Fibroblast of mammary gland (primary cell): ENCODE measurements around the gene CUL4A.

Experiments
- DNase-seq: peaks from one replicate; pipeline ENCODE4 v3.0.0-alpha.2; 2010; ENCODE audit warnings: low read depth
- H3K4me3 ChIP-seq: 2 replicates; pipeline ENCODE4 v1.5.1; 2011; ENCODE audit warnings: low read depth, mild to moderate bottlenecking, low read length, moderate library complexity; ENCODE audit not compliant: control insufficient read depth
- CTCF ChIP-seq: conservative IDR thresholded peaks from 2 replicates; pipeline ENCODE4 v1.5.1; 2011; ENCODE audit warnings: low read depth, low read length, inconsistent platforms; ENCODE audit not compliant: control insufficient read depth, insufficient read depth

The CUL4A gene

GRCh38 chr13:113224486-113224885 is 15.1 kb downstream of the CUL4A start:
- no peak for DNase-seq
- H3K4me3 ChIP-seq, result no peak overlapping the region
- no peak for TF ChIP-seq CTCF

GRCh38 chr13:113225515-113225914 is 16.1 kb downstream of the CUL4A start:
- no peak overlapping the region for H3K4me3 ChIP-seq
- TF ChIP-seq CTCF, result no peak
- no peak for DNase-seq

GRCh38 chr13:113226873-113227450 is 17.5 kb downstream of the CUL4A start:
- TF ChIP-seq CTCF, result no peak
- DNase-seq, result no peak
- H3K4me3 ChIP-seq, result no peak overlapping the region

- TF ChIP-seq CTCF, result no peak
- H3K4me3 ChIP-seq, result no peak overlapping the region
Observed at GRCh38 chr13:113229161-113229560, 19.7 kb downstream of the CUL4A start.

GRCh38 chr13:113229791-113230190 is 20.4 kb downstream of the CUL4A start:
- DNase-seq, result no peak
- TF ChIP-seq CTCF, result no peak
- no peak overlapping the region for H3K4me3 ChIP-seq

More at GRCh38 chr13:113229161-113229560, 19.7 kb downstream of the CUL4A start:
- DNase-seq, result no peak

- DNase-seq, result no peak
- no peak overlapping the region for H3K4me3 ChIP-seq
- TF ChIP-seq CTCF, result no peak
Observed at GRCh38 chr13:113231306-113232207, 22.1 kb downstream of the CUL4A start.
